ENCODE data around the gene HEPACAM. TPM values are rescaled to one million over a fixed set of nuclear protein-coding genes. Genes with fewer than 3 reads are reported as not detected.

Gene HEPACAM
- total RNA-seq, 6 experiments from 2014 or later, result 0.30 to 30.8 (median 2.3) TPM

DNA sequence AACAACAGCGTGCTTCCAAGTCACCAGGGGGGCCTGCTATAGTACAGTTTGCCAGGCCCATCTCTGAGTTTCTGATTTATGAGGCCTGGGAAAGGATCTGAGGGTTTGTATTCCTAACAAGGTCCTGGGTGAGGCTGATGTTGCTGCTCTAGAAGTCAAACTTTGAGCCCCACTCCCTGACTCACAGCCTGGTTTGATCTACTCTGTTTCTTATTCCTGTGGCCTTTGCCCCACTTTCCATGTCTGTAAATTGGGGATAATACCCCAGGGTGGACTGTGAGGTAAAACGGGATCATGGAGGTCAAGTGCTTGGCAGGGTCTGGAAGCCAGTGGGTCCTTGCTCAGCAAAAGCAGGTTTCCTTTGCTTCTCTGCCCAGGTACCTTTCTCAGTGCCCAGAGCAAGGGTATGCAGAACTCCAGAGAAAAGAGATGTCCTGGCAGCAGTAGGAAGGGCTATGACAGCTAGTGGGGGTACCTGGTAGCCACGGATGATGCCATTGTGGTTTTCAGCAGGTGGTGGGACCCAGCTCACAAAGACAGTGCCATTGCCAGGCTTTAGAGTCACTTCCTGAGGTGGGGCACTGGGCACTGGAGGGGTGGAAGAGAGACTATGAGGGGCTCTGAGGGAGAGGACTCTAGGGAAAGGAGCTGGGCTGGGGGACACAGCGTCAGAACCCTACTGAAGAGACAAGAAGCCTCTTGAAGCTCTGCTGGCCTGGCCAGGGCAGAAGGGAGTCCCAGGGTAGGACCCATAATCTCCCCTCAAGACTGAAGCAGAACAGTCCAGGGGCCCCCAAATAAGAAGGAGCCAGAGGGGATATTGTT is 41.0 kb downstream of the HEPACAM start:
- Histone ChIP-seq H3K27ac (no peak overlapping the region), H3K27me3 (no peaks in the 10 kb centered on the region), H3K36me3 (no peaks in the 10 kb centered on the region), H3K4me1 (no peaks in the 10 kb centered on the region), H3K4me3 (no peak overlapping the region), H3K9me3 (no peaks in the 10 kb centered on the region)
- ATAC-seq (no peak), DNase-seq (no peak)
- TF ChIP-seq POLR2A (IDR thresholded peaks at IDR 0.05), result no peak
- TF ChIP-seq, protein P1, sequence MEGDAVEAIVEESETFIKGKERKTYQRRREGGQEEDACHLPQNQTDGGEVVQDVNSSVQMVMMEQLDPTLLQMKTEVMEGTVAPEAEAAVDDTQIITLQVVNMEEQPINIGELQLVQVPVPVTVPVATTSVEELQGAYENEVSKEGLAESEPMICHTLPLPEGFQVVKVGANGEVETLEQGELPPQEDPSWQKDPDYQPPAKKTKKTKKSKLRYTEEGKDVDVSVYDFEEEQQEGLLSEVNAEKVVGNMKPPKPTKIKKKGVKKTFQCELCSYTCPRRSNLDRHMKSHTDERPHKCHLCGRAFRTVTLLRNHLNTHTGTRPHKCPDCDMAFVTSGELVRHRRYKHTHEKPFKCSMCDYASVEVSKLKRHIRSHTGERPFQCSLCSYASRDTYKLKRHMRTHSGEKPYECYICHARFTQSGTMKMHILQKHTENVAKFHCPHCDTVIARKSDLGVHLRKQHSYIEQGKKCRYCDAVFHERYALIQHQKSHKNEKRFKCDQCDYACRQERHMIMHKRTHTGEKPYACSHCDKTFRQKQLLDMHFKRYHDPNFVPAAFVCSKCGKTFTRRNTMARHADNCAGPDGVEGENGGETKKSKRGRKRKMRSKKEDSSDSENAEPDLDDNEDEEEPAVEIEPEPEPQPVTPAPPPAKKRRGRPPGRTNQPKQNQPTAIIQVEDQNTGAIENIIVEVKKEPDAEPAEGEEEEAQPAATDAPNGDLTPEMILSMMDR (IDR thresholded peaks at IDR 0.05), result no peak
- 62% methylated on average over 4 of the region's 4 CpGs for WGBS (ENCODE audit: insufficient coverage, low coverage, low lambda C conversion rate, missing lambda C conversion rate)
- intact Hi-C loops (cut with DNase I), result no loop called here

GRCh38 chr11:124893781-124894401 is 42.0 kb downstream of the HEPACAM start:
- no peak overlapping the region for H3K4me3 ChIP-seq
- H3K9me3 ChIP-seq, result no peaks in the 10 kb centered on the region
- DNase-seq (no peak), ATAC-seq (no peak)
- no peaks in the 10 kb centered on the region for H3K4me1 ChIP-seq
- whole genome bisulfite sequencing (ENCODE audit: insufficient coverage, low coverage, low lambda C conversion rate, missing lambda C conversion rate), result 0% methylated on average over 1 of the region's 14 CpGs
- H3K36me3 ChIP-seq, result no peaks in the 10 kb centered on the region
- TF ChIP-seq, protein P1 (IDR thresholded peaks at IDR 0.05), result no peak
- TF ChIP-seq POLR2A (IDR thresholded peaks at IDR 0.05), result no peak
- H3K27ac ChIP-seq, result no peak overlapping the region
- H3K27me3 ChIP-seq, result no peaks in the 10 kb centered on the region
- intact Hi-C loops (cut with DNase I), result no loop called here

- no peaks in the 10 kb centered on the region for H3K4me1 ChIP-seq
- TF ChIP-seq, protein P1 (IDR thresholded peaks at IDR 0.05), result no peak
- TF ChIP-seq POLR2A (IDR thresholded peaks at IDR 0.05), result no peak
- peak in 2 of 3 donors; percentile 41 to 52 for DNase-seq
- intact Hi-C loops (cut with DNase I), result no loop called here
- ATAC-seq, result peak; percentile 46 to 52 (median 50)
- H3K4me3 ChIP-seq, result no peak overlapping the region
- H3K36me3 ChIP-seq, result no peaks in the 10 kb centered on the region
- WGBS (ENCODE audit: insufficient coverage, low coverage, low lambda C conversion rate, missing lambda C conversion rate), result 70% methylated on average over 8 of the region's 9 CpGs
- H3K9me3 ChIP-seq, result no peaks in the 10 kb centered on the region
- H3K27me3 ChIP-seq, result no peaks in the 10 kb centered on the region
- H3K27ac ChIP-seq, result no peak overlapping the region
Observed at GRCh38 chr11:124892750-124893454, 42.9 kb downstream of the HEPACAM start.

GRCh38 chr11:124892146-124892545 is 43.7 kb downstream of the HEPACAM start:
- Histone ChIP-seq H3K27me3 (no peaks in the 10 kb centered on the region), H3K4me1 (no peaks in the 10 kb centered on the region), H3K9me3 (no peaks in the 10 kb centered on the region), H3K36me3 (no peaks in the 10 kb centered on the region), H3K4me3 (no peak overlapping the region), H3K27ac (no peak overlapping the region)
- TF ChIP-seq, protein P1 (IDR thresholded peaks at IDR 0.05), result no peak
- no peak for TF ChIP-seq POLR2A (IDR thresholded peaks at IDR 0.05)
- DNase-seq (peak in 1 of 3 donors; percentile 11), ATAC-seq (no peak)
- intact Hi-C loops (cut with DNase I), result no loop called here
- no CpG with 5 or more reads among the region's 2 CpGs for WGBS (ENCODE audit: insufficient coverage, low coverage, low lambda C conversion rate, missing lambda C conversion rate)

Measured in right lobe of liver (tissue), 6 donors.